Subcutaneous adipose tissue (tissue), 4 donors: ENCODE results near the gene TMEFF2. TPM values are rescaled to one million over a fixed set of nuclear protein-coding genes. Genes with fewer than 3 reads are reported as not detected.

Experiments
- total RNA-seq, 4 donors: library from RNA; depleted of rRNA; stranded (reverse); fragments of >200 nt; gene quantifications; one replicate each; pipeline ENCODE4 v1.1.0, GENCODE V29; 2016
- TF ChIP-seq, protein P1 (sequence below): fragments of 450-650 bp; IDR thresholded peaks from one replicate; pipeline ENCODE4 v1.5.1; 2016; ENCODE audit warnings: low read depth, mild to moderate bottlenecking, control low read depth, antibody characterized with exemption, moderate library complexity

The TMEFF2 gene
- total RNA-seq, 4 donors from 2014 or later, result 0.22 TPM; not detected in 3

DNA sequence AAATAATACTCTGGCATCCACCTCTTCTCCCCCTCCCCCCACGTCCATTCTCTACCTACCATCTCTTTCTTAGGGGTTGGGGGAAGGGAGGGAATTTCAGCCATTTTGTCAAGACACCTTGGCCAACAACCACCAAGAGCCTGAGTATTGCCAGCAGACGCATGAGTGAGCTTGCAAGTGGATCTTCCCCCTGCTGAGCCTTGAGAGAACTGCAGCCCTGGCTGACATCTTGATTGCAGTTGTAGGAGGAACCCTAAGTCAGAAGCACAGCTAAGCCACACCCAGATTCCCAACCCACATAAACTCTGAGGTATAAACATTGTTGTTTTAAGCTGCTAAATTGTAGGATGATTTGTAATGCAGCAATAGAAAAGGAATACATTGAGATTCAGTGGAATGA lies 165.6 kb downstream of the TMEFF2 start:
- TF ChIP-seq, protein P1, sequence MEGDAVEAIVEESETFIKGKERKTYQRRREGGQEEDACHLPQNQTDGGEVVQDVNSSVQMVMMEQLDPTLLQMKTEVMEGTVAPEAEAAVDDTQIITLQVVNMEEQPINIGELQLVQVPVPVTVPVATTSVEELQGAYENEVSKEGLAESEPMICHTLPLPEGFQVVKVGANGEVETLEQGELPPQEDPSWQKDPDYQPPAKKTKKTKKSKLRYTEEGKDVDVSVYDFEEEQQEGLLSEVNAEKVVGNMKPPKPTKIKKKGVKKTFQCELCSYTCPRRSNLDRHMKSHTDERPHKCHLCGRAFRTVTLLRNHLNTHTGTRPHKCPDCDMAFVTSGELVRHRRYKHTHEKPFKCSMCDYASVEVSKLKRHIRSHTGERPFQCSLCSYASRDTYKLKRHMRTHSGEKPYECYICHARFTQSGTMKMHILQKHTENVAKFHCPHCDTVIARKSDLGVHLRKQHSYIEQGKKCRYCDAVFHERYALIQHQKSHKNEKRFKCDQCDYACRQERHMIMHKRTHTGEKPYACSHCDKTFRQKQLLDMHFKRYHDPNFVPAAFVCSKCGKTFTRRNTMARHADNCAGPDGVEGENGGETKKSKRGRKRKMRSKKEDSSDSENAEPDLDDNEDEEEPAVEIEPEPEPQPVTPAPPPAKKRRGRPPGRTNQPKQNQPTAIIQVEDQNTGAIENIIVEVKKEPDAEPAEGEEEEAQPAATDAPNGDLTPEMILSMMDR, result no peak

DNA sequence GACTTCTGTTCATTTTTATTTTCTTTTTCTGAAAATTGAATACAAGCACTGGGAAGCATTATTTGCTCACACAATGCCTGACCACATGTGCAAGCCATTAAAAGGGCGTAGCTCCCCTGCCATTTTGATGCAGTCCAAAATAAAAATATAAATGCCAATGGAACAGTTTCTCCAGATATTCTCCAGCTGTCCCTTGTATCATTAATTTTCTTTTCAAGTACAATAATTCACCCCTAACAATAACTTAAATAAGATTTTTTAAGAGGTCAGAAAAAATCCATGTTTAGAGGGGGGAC lies 168.0 kb downstream of the TMEFF2 start:
- TF ChIP-seq, protein P1, result no peak

DNA sequence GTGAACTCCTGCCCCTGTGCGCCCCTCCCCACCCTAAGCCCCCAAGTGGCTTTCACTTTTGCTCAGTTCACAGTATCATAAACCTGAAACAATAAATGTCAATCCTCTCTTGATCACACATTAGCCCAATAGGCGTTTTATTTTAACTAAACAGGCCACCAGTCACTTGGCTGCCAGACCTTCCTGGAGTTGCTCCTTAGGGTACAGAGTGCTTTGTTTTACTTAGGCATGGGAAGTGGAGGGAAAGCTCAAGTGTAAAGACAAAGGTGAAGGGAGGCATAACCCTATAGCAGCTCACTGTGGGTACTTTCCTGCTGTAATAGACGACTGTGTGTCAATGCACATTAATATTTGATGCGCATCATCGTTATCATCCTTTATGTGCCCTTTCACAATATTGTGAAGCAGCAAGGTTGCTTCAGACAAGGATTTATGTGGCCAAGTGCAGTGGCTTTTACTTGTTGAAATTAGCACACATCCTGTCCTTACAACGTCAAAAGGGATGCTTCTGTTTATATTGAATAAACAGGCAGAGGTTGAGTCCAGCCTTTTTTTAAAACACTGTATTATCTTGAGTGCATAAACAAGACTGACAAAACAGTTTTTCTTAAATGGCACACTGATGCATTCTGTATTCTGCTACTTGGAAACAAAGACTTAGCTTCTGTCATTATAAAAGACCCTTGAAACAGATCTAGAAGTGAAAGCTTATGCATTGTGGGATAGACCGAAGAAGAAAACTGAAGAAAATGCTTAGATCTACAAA lies 168.5 kb downstream of the TMEFF2 start:
- TF ChIP-seq, protein P1, result no peak

DNA sequence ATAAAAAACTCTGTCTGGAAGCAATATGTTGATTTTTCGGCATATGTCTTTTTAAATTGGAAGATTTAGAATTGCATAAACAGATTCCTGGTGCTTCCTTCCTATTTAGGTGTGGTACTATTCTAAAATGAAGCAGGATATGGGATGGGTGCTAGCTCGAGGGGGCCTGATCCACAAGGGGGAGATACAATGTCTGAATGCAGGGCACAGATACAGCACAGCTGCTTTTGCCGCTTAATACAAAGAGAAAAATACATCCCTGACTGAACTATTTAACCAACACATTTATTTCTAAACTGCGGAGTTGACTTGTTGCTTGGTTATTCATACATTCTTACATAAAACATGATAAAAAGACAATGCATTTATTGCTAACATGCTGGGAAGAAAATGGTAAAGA lies 169.1 kb downstream of the TMEFF2 start:
- TF ChIP-seq, protein P1, result no peak

DNA sequence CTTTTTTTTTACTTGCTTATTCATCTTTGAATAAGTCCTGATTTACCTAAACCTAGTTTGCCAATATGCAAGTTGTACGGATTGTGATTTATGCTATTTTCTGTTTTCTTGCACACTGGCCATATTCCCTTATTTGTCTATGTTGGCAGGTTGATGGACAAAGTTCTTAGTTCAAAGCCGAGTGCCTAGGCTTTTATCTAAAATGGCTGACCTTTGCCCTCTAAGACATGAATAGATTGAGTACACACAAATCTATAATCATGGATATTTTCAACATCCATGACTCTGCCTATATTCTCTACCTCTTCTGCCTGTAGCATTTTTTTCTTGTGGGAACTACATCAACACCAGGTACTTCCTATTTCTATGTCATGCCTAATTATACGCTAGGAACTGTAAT lies 171.7 kb downstream of the TMEFF2 start:
- TF ChIP-seq, protein P1, result no peak

DNA sequence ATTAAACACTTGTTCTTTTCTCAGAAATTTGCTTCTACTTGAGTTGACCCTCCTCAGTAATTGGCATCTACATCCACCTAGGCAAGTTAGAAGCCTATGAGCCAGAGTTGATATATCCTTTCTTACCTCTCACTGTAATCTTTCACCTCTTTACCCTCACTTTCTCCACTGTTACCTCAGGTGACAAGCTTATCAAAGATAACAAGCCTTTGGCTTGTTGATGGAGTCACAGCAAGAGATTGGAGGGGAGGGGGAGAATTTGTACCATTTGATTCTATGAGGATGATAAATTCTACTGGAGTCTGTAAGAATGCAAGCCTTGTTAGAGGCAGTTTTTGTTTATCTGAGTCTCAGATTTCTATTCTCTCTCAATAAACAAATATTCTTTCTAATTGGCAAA lies 176.9 kb downstream of the TMEFF2 start:
- TF ChIP-seq, protein P1, result no peak

DNA sequence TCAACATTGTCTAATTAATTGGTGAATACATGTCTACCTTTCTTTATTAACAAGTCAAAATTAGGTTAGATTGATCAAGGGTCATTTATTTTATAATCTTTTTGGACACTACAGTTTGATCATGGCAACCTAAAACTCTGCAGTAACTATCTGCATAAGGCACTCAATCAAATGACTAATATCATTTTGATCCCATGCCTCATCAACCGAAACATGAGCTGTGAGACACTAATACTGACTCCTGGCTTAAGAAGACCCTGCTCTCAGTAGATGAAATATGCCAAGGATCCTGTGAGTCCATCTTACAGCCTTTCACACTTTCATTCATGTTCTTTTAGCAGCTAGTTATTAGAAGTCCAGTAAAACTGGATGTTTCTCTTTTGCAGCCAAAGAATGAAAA lies 178.5 kb downstream of the TMEFF2 start:
- TF ChIP-seq, protein P1, result no peak
